B cell (primary cell): ENCODE measurements around the gene CD99L2.

ENCODE experiments used
- CTCF ChIP-seq: fragments of 200-600 bp; IDR thresholded peaks from one replicate; pipeline ENCODE4 v1.8.0; 2022; ENCODE audit warnings: antibody characterized with exemption, mild to moderate bottlenecking
- EZH2 ChIP-seq: IDR thresholded peaks from 2 replicates; pipeline ENCODE4 v1.6.1; 2012; ENCODE audit warnings: borderline replicate concordance, low read depth, mild to moderate bottlenecking, moderate library complexity, low read length; ENCODE audit not compliant: insufficient read depth, poor library complexity, severe bottlenecking

GRCh38 chrX:150753968-150754367 lies 144.5 kb downstream of the CD99L2 start:
- TF ChIP-seq CTCF (no peak), EZH2 (no peak)
